HepG2 (cell line): Measurements from ENCODE around the gene SHCBP1L. TPM values are rescaled to one million over a fixed set of nuclear protein-coding genes. Genes with fewer than 3 reads are reported as not detected.

Source experiments
- ATAC-seq: fragments of 200-7000 bp; cut with Tn5 transposase; 3 replicates; pipeline ENCODE4 v1.9.1; 2020; ENCODE audit warnings: mild to moderate bottlenecking, moderate library complexity
- BruUV-seq: library from RNA; stranded (reverse); fragments of 400-500 nt; replicated peaks from 2 replicates; lab custom pipeline; 2021; lab: Mats Ljungman, UMichigan
- CTCF ChIA-PET: fragments of 300-600 bp; formaldehyde crosslinking; extraction: SDS; loops from one replicate; lab custom pipeline; 2021; ENCODE audit warnings: low total read pairs, inconsistent platforms, low intra/inter-chr PET ratio; lab: Yijun Ruan, JAX
- POLR2A ChIA-PET: fragments of 350-600 bp; sonication (Branson Sonifier 250); formaldehyde crosslinking; loops from one replicate; lab custom pipeline; 2020; ENCODE audit warnings: antibody characterized with exemption, inconsistent platforms; lab: Yijun Ruan, JAX
- DNase-seq: peaks from one replicate; pipeline ENCODE4 v3.0.0-alpha.2; 2015; ENCODE audit warnings: low spot score
- FAIRE-seq: peaks from 3 replicates; lab custom pipeline; 2011; peaks lifted over from hg19 to GRCh38; lab: Jason Lieb, UNC
- H2AFZ ChIP-seq: one replicate; pipeline ENCODE4 v1.6.1; 2011; ENCODE audit warnings: low read length, inconsistent platforms
- H3K27ac ChIP-seq: fragments of 300-600 bp; 3 replicates; pipeline ENCODE4 v1.8.0; 2011; ENCODE audit warnings: mixed run types, mild to moderate bottlenecking, mixed read lengths, low read length, inconsistent platforms; ENCODE audit not compliant: insufficient read depth; ENCODE audit errors: extremely low read length
- H3K27me3 ChIP-seq, 2 experiments: fragments of 200-600 bp in 1 of 2; 2 replicates in 1 of 2; 3 replicates in 1 of 2; pipeline versions ENCODE4 v1.6.0 to v1.8.0; 2011; ENCODE audit warnings: low read length in 2 of 2, mild to moderate bottlenecking in 2 of 2, moderate library complexity in 2 of 2, inconsistent platforms in 1 of 2; ENCODE audit not compliant: insufficient read depth in 2 of 2, control insufficient read depth in 1 of 2
- H3K36me3 ChIP-seq, 2 experiments: fragments of 200-600 bp in 1 of 2; replicated peaks in 1 of 2; 2 replicates in 1 of 2; 3 replicates in 1 of 2; pipeline versions ENCODE4 v1.5.1 to v1.8.0; 2011; ENCODE audit warnings: low read length in 2 of 2, inconsistent platforms in 1 of 2; ENCODE audit not compliant: insufficient read depth in 2 of 2, control insufficient read depth in 1 of 2
- H3K4me1 ChIP-seq: 2 replicates; pipeline ENCODE4 v1.5.1; 2012; ENCODE audit warnings: low read length, inconsistent platforms; ENCODE audit not compliant: insufficient read depth
- H3K4me2 ChIP-seq: 2 replicates; pipeline ENCODE4 v1.6.0; 2011; ENCODE audit warnings: low read depth, low read length, inconsistent platforms
- H3K4me3 ChIP-seq, 3 experiments: fragments of 200-600 bp in 1 of 3; sonication (generic), shearing (Covaris generic) in 1 of 3; replicated peaks in 1 of 3; 2 replicates each; pipeline ENCODE4 v1.5.1; 2011 to 2016; ENCODE audit warnings: low read length in 3 of 3, inconsistent platforms in 2 of 3, low read depth in 2 of 3, mild to moderate bottlenecking in 2 of 3, control low read depth in 1 of 3, mixed read lengths in 1 of 3; ENCODE audit not compliant: insufficient read depth in 1 of 3
- H3K79me2 ChIP-seq: one replicate; pipeline ENCODE4 v1.6.1; 2011; ENCODE audit warnings: low read length, inconsistent platforms; ENCODE audit not compliant: insufficient read depth
- H3K9ac ChIP-seq: 2 replicates; pipeline ENCODE4 v1.6.0; 2011; ENCODE audit warnings: mild to moderate bottlenecking, low read depth, low read length, inconsistent platforms; ENCODE audit not compliant: insufficient read depth
- H3K9me3 ChIP-seq: 2 replicates; pipeline ENCODE4 v1.5.1; 2012; ENCODE audit warnings: mild to moderate bottlenecking, low read length
- H4K20me1 ChIP-seq: 2 replicates; pipeline ENCODE4 v1.6.0; 2011; ENCODE audit warnings: inconsistent platforms, mild to moderate bottlenecking, low read length, moderate library complexity; ENCODE audit not compliant: insufficient read depth
- CENPT ChIP-seq: sonication (generic); formaldehyde crosslinking; IDR thresholded peaks from 2 replicates; pipeline ENCODE4 v1.8.0; 2022; ENCODE audit warnings: low read depth, mild to moderate bottlenecking, moderate library complexity, missing genetic modification reagents
- HDAC6 ChIP-seq: fragments of 200-600 bp; sonication (generic); IDR thresholded peaks from 2 replicates; pipeline ENCODE4 v1.7.0; 2017; ENCODE audit warnings: mild to moderate bottlenecking, antibody characterized with exemption, low read length, low read depth
- JUND ChIP-seq: sonication (generic); formaldehyde crosslinking; IDR thresholded peaks from 2 replicates; pipeline ENCODE4 v1.8.0; 2022; ENCODE audit warnings: mild to moderate bottlenecking, missing genetic modification reagents
- KLF16 ChIP-seq, 2 experiments: sonication (generic) in 1 of 2; formaldehyde crosslinking in 1 of 2; IDR thresholded peaks; 2 replicates each; pipeline versions ENCODE4 v1.6.1 to v1.8.0; 2016 to 2023; ENCODE audit warnings: missing genetic modification reagents in 2 of 2, missing compliant biosample characterization in 1 of 2
- SP5 ChIP-seq: IDR thresholded peaks from 2 replicates; pipeline ENCODE4 v1.6.1; 2016; ENCODE audit warnings: low read depth, borderline replicate concordance
- ZC3H4 ChIP-seq: sonication (generic); formaldehyde crosslinking; IDR thresholded peaks from 2 replicates; pipeline ENCODE4 v1.4.0; 2020; ENCODE audit warnings: missing genetic modification reagents, borderline replicate concordance
- ZNF720 ChIP-seq: sonication (generic); formaldehyde crosslinking; IDR thresholded peaks from 2 replicates; pipeline ENCODE4 v1.4.0; 2020; ENCODE audit warnings: missing genetic modification reagents
- ZNF746 ChIP-seq: sonication (generic); formaldehyde crosslinking; IDR thresholded peaks from 2 replicates; pipeline ENCODE4 v1.8.0; 2022; ENCODE audit warnings: mild to moderate bottlenecking, missing genetic modification reagents
- ZNF878 ChIP-seq: sonication (generic); formaldehyde crosslinking; IDR thresholded peaks from 2 replicates; pipeline ENCODE4 v1.8.1; 2023; ENCODE audit warnings: mild to moderate bottlenecking, missing genetic modification reagents, moderate library complexity
- WGBS: methylation state at CpG from one replicate; pipeline ENCODE4 v1.1.6; 2017; ENCODE audit warnings: low lambda C conversion rate; 5-methylcytosine and 5-hydroxymethylcytosine counted together
- in situ Hi-C: cut with HindIII; loops from 2 replicates; pipeline ENCODE4 v1.10.0; 2017; ENCODE audit warnings: low pct_unique_long_range_greater_than_20kb; ENCODE audit not compliant: extremely low pct_ligation_motif_present
- intact Hi-C: fragments of 100-400 bp; cut with micrococcal nuclease; formaldehyde crosslinking; loops from one replicate; pipeline ENCODE4 v1.10.0; 2022; ENCODE audit not compliant: unreplicated experiment
- polyA plus RNA-seq, 8 experiments: library from polyadenylated mRNA; depleted of rRNA in 3 of 8; stranded (reverse) in 7 of 8; unstranded in 1 of 8; fragments of >200 nt; fragmentation: Illumina TruSeq in 4 of 8; extraction: Trizol in 4 of 8; gene quantifications; 2 replicates each; pipeline versions ENCODE4 v1.2.1 to v1.2.3, GENCODE V29; 2011 to 2016; ENCODE audit warnings: low read depth in 4 of 8, missing spikeins in 1 of 8, mixed read lengths in 1 of 8; ENCODE audit not compliant: insufficient read depth in 1 of 8
- total RNA-seq, 5 experiments: library from RNA; depleted of rRNA; stranded (reverse); fragments of >200 nt; fragmentation: Illumina TruSeq; extraction: Trizol; gene quantifications; 2 replicates each; pipeline ENCODE4 v1.2.3, GENCODE V29; 2016; ENCODE audit warnings: low read depth in 1 of 5
- TF ChIP-seq, protein P1 (sequence below), 2 experiments: fragments of 450-650 bp in 1 of 2; sonication (generic) in 1 of 2; formaldehyde crosslinking in 1 of 2; IDR thresholded peaks; 2 replicates each; pipeline versions ENCODE4 v1.6.1 to v1.8.0; 2016 to 2022; ENCODE audit warnings: antibody characterized with exemption in 1 of 2, mild to moderate bottlenecking in 1 of 2, missing genetic modification reagents in 1 of 2

Gene SHCBP1L
- total and polyA plus RNA-seq, 2 of the 13 experiments (the other 11 are each of a cell fraction or from before 2014, with no cell fraction given), result not detected

DNA sequence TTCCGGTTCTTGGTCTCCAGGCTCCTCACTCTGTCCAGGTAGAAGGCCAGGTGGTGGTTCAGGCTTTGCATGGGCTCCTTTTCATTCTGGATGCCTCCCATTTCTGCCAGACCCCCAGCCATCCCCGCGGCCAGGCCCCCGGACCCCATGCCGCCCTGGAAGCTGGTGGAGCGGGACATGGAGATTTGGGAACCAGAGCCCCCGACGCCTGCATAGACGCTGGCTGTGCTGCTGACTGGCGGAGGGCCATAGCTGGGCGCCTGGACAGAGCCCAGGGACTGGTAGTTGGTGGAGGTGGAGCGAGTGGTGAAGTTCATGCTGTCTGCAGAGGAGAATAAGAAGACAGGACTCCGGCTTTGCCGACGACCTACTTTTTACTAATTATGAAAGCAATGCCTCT lies 7.1 kb upstream of the SHCBP1L start:
- H3K9me3 ChIP-seq, result no peaks in the 10 kb centered on the region
- H3K79me2 ChIP-seq, result no peaks in the 10 kb centered on the region
- no peak for DNase-seq
- no peak overlapping the region for H3K4me3 ChIP-seq
- POLR2A ChIA-PET, result no interaction called here
- TF ChIP-seq JUND (no peak), HDAC6 (no peak), CENPT (CRISPR knock-in tag) (no peak), ZNF746 (CRISPR knock-in tag) (no peak), ZNF720 (CRISPR knock-in tag) (no peak), ZNF878 (no peak), SP5 (no peak)
- no peaks in the 10 kb centered on the region for H3K36me3 ChIP-seq
- in situ Hi-C loops (loop anchor here (5.0 to 10.0 kb wide), 2 partner anchors 155 to 267 kb away; no protein-coding TSS in a partner anchor), intact Hi-C loops (loop anchor here (5.0 kb wide), 2 partner anchors 127 to 177 kb away; no protein-coding TSS in a partner anchor)
- H3K9ac ChIP-seq, result no peak overlapping the region
- WGBS, result 47% methylated on average over 15 of the region's 15 CpGs
- BruUV-seq, result no TSS peak
- no peak overlapping the region for H3K4me2 ChIP-seq
- H4K20me1 ChIP-seq, result no peaks in the 10 kb centered on the region
- CTCF ChIA-PET, result no interaction called here
- ATAC-seq, result no peak
- H2AFZ ChIP-seq, result no peak overlapping the region
- no peak for FAIRE-seq
- peaks cover 0 to 4% of the 10 kb centered on the region in 2 experiments; a peak in 1 of 5 replicates for H3K27me3 ChIP-seq
- no peak overlapping the region for H3K27ac ChIP-seq
- peaks cover 5% of the 10 kb centered on the region; the same call in 1 of the 2 replicates for H3K4me1 ChIP-seq

DNA sequence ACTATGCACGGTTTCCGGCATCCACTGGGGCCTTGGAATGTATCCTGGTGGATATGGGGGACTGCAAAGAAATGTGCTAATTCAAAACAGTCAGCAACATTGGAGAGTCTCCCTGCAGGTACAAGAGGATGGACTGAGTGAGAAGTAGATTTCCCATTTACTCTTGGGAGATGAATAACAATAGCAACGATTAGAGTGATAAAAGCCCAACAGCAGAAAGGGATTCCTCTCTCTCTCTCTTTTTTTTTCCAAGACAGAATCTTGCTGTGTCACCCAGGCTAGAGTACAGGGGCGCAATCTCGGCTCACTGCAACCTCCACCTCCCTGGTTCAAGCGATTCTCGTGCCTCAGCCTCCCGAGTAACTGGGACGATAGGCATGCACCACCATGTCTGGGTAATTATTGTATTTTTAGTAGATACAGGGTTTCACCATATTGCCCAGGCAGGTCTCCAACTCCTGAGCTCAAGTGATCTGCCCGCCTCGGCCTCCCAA lies 5.0 kb upstream of the SHCBP1L start:
- no TSS peak for BruUV-seq
- Histone ChIP-seq H3K36me3 (no peaks in the 10 kb centered on the region), H3K9me3 (no peaks in the 10 kb centered on the region), H3K9ac (no peak overlapping the region), H3K27ac (no peak overlapping the region), H3K27me3 (peaks cover 0 to 4% of the 10 kb centered on the region in 2 experiments; a peak in 1 of 5 replicates), H3K4me1 (peaks cover 4% of the 10 kb centered on the region; the same call in 1 of the 2 replicates), H2AFZ (no peak overlapping the region), H3K79me2 (no peaks in the 10 kb centered on the region), H4K20me1 (no peaks in the 10 kb centered on the region), H3K4me2 (no peak overlapping the region), H3K4me3 (no peak overlapping the region)
- in situ Hi-C loops (no loop called here), intact Hi-C loops (no loop called here)
- 61% methylated on average over 9 of the region's 11 CpGs for WGBS
- CTCF ChIA-PET, result no interaction called here
- ATAC-seq, result no peak
- POLR2A ChIA-PET, result no interaction called here
- no peak for FAIRE-seq
- DNase-seq, result no peak
- TF ChIP-seq, protein P1, sequence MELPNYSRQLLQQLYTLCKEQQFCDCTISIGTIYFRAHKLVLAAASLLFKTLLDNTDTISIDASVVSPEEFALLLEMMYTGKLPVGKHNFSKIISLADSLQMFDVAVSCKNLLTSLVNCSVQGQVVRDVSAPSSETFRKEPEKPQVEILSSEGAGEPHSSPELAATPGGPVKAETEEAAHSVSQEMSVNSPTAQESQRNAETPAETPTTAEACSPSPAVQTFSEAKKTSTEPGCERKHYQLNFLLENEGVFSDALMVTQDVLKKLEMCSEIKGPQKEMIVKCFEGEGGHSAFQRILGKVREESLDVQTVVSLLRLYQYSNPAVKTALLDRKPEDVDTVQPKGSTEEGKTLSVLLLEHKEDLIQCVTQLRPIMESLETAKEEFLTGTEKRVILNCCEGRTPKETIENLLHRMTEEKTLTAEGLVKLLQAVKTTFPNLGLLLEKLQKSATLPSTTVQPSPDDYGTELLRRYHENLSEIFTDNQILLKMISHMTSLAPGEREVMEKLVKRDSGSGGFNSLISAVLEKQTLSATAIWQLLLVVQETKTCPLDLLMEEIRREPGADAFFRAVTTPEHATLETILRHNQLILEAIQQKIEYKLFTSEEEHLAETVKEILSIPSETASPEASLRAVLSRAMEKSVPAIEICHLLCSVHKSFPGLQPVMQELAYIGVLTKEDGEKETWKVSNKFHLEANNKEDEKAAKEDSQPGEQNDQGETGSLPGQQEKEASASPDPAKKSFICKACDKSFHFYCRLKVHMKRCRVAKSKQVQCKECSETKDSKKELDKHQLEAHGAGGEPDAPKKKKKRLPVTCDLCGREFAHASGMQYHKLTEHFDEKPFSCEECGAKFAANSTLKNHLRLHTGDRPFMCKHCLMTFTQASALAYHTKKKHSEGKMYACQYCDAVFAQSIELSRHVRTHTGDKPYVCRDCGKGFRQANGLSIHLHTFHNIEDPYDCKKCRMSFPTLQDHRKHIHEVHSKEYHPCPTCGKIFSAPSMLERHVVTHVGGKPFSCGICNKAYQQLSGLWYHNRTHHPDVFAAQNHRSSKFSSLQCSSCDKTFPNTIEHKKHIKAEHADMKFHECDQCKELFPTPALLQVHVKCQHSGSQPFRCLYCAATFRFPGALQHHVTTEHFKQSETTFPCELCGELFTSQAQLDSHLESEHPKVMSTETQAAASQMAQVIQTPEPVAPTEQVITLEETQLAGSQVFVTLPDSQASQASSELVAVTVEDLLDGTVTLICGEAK (IDR thresholded peaks at IDR 0.05), result no peak
- TF ChIP-seq, protein P1 (CRISPR knock-in tag; IDR thresholded peaks at IDR 0.05), result no peak
- TF ChIP-seq KLF16 (CRISPR knock-in tag; IDR thresholded peaks at IDR 0.05) (no peak), ZC3H4 (CRISPR knock-in tag) (no peak)
